HG03097 (cell line): ENCODE measurements around the gene PPIF.

Source experiments
- ATAC-seq: cut with Tn5 transposase; IDR thresholded peaks from one replicate; pipeline ENCODE4 v1.9.1; 2021; ENCODE audit not compliant: unreplicated experiment, low FRiP score

Gene PPIF

DNA sequence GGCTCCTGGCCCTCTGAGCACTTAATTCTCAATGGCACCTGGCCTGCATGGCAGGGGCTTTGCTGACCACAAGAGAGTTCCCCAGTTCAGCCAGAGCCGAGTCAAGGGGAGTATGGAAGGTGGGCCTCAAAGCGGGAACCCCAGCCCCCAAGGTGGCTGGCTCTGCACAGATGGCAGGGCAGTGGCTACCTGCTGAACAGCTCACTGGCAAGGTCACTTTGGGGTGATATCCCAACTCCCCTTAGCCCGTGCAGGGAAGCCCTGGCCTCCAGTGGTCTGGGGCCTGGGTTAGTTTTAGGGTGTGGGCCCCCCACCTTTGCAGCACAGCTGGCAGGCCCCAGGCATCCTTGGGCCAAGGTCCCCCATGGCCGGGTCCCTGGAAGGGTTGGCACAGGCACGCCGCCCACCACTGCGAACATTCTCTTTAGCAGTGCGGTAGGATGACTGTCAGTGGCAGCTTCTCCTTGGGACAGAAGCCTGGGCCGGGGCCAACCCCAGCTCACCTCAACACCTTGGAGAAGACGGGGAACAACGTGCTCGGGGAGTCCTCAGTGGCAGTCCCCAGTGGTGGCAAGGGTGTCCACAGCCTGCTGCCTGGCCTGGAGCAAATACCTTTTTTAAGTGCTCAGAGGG is 36.8 kb downstream of the PPIF start:
- ATAC-seq = no peak

DNA sequence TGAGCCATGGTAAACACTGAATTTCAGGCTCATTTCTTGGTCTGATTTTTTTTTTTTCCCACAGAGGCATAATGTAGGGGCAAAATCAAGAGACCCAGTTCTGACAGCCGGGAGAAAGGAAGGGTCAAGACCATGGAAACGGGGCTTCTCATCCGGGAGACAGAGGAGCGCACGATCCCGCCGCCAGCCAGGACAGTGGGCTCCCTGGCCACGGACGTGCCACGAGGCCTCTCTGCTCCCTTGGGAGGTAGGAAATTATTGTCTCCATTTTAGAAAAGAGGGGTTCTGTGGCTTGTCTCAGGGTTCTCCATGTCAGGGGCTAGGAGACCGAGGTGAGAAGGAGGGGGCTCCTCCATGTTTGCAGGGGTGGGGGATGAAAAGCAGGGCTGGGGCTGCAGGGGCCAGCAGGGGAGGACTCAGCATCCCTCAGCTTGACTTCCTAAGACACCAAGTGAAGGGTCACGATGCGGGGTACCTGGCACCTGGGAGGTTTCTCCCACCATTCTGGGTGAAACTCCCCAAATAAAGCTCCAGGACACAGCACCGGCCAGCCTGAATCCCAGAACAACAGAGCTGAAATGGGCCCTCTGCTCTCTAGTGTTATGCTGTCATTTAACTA is 37.6 kb downstream of the PPIF start:
- ATAC-seq = no peak

DNA sequence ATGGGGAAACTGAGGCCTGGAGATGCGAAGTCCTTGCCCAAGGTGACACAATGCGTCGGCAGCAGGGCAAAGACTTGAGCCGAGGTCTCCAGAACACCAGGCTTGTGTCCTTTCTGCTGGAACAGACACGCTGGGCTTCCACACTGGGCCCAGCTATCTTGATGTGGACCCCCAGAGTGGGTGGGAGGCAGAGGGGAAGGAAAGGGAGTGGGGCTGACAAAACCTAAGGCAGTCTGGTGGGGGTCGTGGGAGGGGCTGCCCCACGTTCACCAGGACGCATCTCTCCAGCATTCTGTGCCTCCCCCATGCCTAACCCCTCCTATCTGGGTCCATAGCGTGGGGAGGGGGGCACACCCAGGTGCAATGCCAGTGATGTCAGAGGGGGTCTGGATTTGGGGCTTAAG is 38.1 kb downstream of the PPIF start:
- no peak for ATAC-seq

DNA sequence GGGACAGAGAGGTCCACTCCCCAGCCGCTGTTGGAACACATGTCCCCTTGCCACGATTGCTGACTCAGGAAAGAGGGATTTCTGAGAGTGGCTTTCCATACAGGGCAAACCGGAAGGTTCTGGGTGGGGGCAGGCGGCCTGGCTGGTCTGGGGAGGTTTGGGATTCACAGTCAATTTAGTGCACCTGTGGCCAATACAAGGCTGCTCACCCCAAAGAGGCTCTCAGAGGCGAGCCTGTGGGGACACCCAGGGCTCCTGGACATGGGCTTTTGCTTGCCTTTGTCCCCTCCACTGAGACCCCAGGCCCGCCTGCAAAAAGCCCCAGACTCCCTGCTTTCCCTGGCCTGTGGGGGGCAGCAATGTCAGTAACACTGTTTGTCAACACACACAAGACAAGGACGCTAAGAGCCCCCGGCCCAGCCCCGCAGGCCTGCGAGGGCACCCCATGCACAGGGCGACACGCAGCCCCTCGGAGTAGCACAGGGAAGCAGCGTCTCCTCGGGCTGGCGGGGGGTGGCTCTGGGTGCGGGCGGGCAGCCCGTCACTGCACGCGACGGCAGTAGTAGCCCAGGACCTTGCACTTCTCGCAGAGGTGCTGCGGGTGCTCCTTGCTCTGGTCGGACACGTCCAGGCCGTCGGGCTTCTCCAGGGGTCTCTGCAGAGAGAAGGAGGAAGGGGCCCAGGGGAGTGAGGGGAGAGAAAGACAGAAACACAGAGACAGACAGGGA is 38.7 kb downstream of the PPIF start:
- ATAC-seq = no peak

DNA sequence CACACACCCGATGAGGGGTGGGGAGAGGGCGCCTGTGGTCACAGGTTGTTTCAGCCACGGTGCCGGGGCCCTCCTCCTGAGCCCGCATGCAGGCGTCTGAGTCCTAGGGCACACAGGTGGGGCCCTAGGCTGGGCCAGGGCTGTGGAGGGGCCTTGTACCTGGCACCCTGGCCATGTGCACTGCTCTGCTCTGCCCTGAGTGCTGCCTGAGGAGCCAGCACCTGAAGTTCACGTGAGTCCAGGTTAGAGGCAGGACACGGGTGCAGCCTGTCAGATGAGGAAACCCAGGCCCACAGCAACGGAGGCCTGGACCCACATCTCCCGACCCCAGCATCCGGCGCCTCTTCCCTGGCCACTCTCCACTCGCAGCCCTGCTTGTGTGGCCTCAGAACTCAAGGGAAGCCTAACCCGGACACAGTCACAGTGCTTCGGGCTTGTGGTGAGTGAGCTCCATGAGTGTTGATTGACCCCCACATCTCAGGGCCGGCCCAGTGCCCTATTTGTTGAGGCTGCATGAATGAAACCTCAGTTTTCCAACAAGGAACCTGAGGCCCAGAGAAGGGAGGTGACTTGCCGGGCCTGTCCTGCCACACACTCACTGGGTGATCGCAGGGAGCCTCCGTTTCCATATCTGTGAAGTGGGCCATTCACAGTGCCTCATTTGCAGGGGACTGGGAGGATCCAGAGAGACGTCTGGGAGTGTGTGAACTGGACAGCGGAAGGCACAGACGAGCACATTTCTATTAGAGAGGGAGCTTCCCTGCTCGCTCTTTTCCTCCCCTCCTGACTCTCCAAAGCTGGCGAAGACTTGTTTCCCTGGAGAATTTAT is 39.6 kb downstream of the PPIF start:
- ATAC-seq = no peak

DNA sequence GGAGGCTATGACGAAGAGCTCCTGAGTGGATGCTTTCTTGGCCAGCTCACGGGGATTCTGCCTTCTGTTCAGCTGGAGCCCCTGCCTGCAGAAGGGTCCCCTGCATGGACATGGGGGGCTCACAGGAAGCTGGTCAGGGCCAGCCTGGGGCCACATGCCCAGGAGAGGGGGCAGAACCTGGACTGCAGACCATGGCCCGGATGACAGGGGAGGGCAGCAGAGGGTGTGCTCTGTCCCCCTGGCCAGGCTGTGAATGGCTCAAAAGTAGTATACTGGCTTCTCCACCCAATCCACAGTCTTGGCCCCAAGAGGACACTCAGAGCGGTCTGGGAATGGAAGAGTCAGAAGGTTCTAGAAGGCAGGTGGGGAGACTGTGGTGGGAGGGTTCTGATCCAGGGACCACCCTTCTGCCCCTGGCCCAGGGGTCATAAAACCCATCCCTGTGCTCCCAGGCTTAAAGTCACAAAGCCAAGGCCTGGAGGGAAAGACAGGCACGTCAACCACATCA is 40.3 kb downstream of the PPIF start:
- ATAC-seq = no peak

DNA sequence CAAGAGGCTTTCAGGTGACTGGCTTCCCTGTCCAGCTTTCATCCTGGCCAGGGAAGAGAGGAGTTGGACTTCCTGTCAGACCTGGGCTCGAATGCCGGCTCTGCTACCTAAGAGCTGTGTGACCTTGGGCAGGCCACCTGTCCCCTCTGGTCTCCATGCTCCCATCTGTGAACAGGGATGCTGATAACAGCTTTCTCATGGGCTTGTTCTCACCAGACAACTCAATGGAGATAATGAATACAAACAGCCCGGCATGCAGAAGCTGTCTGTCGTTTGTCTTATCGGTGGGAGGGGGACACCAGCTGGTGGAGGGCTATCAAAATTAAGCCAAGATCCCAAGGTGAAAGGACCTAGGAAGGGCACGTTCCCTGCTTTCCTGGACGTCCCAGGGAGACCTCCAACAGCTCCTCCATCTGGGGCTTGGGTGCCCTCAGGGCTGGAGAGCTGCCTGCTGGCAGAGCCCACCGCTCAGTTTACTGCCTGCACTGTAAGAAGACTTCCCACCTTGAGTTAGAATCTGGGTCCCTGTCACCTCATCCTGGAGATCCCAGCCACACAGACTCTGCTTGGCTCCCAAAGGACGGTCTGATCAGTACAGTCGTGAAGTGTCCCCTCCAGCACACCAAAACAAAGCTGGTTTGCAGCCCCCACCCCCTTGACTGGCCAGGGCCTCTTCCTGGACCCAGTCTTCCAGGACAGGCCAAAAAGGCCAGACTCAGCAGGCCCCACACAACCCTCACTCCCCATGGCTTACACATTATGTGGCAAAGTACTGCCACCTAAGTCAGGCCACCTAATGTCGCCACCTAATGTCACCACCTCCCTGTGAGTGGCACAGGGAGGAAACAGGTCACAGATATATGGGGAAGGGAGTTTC is 40.9 kb downstream of the PPIF start:
- no peak for ATAC-seq

DNA sequence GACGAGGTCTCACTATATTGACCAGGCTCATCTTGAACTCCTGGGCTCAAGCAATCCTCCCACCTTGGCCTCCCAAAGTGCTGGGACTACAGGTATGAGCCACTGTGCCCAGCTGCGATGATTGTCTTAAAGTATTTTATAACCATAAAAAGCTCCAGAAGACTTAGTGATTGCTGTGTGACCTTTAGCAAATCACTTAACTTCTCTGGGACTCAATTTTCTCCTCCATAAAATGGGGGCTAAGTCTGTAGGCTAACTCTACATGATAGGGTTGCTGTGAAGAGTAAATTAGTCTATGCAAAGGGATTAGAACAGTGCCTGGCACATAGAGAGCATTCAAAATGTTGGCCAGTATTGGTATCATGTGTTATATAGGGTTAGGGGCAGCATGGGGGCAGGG is 42.8 kb downstream of the PPIF start:
- ATAC-seq = no peak

DNA sequence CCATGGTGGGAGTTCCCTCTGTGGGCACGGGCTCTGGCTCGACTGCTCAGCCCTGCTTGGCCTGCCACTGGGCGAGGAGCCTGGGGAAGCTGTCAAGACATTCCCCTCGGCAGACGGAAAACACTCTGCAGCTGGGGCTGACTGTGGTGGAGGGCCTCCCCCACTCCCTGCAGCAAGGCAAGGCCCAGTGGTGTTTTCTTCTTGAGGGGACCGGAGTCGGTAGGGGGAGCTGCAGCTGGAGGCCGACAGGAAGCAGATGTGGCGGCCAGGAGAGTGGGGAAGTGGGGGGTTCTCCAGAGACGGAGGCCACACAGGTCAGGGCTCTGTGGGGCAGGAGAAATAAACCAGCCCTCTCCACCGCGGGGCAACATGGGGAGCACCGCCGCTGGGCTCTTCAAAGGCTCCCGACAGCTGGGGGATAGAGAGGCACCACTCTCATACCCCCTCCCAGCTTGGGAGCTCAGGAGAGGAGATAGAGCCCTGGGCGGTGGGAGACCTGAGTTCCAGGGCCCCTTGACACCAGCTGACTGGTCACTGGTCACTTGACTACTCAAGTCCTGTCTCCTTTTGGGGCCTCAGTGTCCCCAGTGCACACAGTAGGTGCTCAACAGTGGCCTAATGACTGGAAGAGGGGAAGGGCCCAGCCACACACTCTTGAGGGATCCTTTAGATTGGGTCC is 43.4 kb downstream of the PPIF start:
- no peak for ATAC-seq

DNA sequence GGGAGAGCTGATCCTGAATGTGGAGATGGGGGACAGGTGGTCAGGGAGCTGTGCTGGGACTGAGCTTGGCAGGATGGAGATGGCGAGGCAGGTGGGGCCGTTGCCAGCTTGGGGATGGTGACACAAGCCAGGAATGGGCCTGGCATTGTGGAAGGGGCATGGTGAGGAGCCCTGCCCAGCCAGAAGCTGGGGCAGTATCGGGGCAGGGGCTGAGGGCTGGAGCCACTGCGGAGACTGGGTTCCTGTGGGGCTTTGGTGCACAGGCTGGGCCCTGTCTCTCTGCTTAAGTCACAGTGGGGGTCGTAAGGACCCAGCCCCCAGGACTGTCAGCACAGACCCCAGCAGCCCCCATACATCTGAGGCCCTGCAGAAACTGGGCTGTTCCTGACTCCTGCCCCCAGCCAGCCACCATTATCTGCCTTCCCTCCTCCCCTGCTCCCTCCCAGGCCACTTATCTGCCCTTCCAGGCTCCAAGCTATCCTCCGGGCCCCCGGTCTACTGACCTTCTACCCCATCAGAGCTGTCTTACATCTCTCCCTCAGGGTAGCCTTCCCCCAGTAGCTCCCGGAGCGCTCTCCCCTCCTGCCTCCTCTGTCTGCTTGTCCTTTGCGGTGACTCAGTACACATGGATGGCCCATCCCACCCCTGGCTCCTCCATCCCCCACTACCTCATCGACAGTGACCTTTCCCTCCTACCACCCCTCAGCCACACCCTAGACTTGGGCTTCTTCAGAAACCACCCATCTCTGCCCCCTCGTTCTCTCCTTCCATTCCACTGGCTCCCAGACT is 44.2 kb downstream of the PPIF start:
- ATAC-seq = no peak

DNA sequence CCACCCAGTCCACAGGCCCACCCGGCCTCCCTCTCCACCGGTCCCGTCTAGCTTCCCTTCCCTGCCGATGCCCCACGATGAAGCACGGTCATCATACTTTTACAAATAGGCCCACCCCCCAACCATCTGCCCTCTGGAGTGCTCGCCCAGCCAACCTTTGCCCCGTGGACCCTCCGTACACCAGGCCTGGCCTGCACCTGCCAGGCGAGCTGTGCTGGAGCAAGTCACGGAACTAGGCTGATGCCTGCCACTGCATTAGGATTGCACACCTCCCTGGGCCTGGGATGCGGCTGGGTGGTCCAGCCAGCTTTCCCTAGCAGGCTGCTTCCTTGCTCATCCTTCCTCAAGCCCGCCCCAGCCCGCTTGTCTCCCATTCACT is 44.7 kb downstream of the PPIF start:
- no peak for ATAC-seq

DNA sequence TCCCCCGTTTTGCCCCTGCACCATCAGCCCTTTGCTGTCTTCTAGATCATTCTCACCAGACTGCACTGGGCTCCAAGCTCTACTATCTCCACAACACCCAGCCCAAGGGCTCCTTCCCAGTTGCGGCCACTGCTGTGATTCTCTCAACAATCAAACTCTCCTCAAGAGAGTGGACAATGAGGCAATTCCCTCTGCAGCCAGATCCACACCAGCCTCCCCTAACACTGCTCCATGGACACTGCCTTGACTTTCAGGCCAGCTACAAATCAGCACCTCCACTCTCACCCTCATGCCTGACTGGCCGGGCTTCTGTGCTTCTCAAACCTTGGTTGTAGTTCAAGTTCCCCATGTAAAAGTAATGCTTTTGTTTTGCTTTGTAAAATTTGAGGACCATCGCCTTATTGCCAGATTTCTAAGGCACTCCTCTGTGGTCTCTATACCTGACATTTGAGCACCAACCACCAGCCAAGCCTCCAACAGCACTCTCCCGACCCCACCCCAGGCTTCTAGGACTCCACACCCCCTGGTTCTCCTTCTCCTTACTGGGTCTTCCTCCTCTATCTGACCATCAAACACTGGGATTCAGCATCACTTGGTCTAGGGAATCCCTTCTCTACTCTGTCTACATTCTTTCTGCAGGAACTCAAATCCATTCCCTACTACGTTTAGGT is 45.4 kb downstream of the PPIF start:
- ATAC-seq = no peak

DNA sequence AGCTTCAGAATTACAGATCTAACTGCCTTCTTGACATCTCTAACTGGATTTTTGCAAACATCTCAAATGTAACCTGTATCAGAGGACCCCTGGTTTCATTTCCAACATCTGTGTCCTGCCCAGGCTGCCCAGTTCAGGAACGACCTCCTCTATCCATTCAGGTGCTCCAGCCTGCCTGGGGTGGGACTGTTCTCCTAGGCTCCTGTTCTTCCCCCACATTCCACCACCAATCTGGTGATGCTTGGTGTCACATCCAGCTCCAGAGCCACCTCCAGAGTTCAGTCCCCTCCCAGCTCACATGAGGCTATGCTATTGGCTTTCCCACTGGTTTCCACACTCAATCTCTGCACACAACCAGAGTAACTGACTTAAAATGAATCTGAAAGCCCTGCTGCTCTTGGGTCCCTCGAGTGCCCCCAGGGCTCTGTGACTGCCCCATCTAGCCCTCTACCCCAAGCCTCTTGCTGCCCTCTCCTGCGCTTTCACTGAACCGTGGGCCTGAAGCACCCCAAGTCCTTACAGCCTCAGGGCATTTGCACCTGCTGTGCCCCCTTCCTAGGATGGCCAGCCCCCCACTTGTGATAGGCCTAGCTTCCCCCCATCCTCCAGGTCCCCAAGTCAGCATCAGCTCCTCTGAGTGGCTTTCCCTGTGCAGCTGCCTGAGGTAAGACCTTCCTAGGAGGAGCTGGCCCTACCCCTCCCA is 46.1 kb downstream of the PPIF start:
- ATAC-seq = no peak

DNA sequence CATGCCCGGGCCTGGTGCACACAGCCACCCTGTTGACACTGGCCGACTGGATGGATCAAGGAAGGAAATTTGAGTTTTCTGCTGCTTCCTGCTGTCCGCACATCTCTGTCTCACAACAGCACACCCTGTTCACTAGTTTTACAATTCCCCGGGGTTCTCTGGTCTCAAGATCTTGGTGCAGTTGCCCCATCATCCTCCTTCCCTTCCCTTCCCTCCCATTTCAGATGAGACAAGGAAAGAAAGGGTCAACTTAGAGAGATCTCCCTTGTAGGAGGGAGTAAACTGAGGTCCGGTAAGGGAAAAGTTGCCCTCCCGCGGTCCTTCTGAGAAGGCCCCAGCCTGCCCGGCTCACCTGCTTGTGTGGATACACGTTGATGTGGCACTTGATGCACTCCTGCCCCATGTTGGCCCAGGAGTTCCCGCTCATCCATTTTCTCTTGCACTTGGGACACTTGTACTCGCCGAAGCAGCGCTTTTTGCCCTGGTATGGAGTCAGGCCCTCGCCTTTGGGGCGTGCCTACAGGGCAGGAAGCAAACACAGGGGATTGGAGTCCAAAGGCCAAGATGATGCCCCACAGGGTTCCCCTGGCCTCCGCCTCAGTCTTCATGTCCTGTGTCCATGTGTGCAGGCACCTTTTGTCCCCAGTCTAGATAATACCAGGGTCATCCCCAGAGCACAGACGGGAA is 46.8 kb downstream of the PPIF start:
- ATAC-seq = no peak

DNA sequence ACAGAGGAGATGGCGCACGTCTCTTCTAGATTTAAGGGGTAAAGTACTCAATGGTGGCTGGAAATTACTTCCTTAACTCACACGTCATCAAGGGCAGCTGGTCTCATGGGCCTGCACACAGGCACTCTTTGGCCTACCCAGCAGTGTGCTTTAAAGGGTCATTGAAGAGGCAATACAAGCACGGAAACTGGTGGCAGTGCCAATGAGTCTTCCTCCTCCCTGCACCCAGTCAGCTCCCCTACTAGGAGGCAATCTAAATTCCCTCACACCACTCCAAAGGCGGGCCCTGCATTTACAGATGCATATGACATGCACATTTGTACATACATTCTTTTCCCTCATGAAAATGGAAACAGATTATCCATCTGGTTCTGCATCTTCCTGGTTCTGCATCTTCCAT is 47.4 kb downstream of the PPIF start:
- no peak for ATAC-seq

DNA sequence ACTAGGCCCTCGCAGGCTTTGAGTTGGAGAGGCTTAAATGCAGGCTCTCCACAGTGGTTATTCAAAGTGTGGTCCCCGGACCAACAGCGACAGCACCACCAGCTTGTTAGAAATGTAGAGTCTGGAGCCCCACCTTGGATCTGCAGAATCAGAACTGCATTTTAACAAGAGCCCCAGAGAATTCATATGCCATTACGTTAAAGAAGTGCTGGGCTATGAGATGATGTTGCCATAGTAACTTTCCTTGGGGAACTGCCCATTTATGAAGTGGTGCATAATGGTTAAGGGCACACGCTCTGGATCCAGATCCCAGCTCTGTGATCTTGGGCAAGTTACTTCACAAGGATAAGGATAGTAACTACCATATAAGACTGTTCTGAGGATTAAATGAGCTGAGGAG is 49.3 kb downstream of the PPIF start:
- no peak for ATAC-seq

DNA sequence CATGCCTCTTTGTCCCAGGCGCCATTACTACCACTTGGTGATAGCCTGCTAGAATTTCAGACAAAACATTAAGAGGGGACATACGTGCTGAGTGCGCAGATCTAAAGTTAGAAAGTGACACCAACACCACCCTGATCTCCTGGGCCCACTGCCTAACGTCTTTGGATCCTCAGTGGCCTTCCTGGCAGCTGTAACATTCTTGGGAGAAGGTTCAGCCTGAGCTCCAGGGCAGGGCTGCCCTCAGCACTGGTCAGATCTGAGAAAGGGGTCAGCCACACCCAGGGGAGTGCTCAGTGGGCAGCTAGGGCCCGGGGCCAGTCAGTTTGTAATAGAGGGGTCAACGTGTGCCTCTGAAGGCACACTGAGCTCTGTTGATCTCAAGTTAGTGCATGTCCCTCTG is 49.8 kb downstream of the PPIF start:
- ATAC-seq = no peak
